AG08396 (cell line): ENCODE results near the gene IL17REL.
"Not testable (repeated sequence)": the region's sequence is repeated elsewhere in the genome, so short reads cannot be mapped to it uniquely, and the experiment has no call there.

ENCODE experiments used
- DNase-seq: peaks from one replicate; pipeline ENCODE4 v3.0.0; 2012; ENCODE audit warnings: low spot score, mixed read lengths

IL17REL gene

DNA sequence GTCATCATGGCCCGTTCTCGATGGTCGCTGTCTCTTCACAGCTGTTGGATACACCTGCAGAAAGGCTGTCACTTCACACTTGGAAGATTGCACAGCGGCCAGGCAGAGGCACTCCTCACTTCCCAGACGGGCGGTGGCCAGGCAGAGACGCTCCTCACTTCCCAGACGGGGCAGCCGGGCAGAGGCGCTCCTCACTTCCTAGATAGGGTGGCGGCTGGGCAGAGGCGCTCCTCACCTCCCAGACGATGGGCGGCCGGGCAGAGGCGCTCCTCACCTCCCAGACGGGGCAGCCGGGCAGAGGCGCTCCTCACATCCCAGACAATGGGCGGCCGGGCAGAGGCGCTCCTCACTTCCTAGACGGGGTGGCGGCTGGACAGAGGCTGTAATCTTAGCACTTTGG lies 22.7 kb downstream of the IL17REL start:
- DNase-seq: not testable (repeated sequence)

DNA sequence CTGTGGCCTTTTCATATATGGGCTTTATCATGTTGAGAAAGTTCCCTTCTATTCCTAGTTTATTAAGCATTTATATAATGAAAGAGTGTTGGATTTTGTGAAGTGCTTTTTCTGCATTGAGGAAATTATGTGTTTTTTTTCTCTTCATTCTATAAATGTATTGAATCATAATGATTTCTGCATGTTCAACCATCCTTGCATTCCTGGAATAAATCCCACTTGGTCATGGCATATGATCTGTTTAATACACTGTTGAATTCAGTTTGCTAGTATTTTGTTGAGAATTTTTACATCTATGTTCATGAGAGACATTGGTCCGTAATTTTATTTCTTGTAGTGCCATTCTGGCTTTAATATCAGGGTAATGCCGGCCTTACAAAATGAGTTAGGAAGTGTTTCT lies 26.2 kb downstream of the IL17REL start:
- no peak for DNase-seq

DNA sequence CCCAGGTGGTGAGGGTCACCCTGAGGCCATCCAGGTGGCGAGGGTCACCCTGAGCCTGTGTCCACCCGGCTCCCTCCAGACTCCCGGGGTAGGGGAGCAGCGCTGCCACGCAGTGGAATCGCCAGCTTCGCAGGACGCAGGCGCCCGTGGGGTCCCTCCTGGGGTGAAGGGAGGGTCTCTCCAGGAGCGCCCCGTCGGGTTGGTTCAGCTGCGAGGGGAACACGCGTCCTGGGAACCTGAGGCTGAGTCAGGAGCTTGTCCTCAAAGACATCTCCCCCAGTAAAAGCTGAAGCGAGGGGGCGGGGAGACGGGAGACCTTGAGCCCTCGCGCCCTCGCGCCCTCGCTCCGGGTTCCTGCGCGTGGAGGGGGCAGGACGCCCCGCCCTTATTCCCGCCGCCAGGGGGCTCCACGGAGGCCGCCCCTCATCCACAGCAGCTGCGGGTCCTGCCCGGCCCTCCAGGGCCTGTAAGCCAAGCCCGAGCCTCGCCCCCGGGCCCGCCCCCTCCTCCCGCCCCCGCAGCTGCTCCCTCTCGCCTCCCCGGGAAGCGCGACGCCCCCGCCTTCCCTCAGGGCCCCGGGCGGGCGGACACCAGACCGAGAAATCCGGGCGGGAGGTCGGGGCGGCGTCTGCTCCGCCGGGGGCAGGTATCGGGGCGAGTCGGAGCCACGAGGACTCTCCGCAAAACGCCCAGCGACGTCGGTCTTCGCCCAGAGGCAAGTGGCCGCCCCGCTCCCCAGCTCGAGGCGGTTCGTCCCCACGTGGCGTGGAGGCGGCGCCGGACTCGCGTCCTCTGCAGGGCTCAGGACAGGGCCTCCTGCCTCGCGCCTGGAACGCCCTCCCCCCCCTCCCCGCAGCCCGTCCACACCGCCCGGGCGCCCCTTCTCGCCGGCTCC lies 29.2 kb downstream of the IL17REL start:
- no peak for DNase-seq

DNA sequence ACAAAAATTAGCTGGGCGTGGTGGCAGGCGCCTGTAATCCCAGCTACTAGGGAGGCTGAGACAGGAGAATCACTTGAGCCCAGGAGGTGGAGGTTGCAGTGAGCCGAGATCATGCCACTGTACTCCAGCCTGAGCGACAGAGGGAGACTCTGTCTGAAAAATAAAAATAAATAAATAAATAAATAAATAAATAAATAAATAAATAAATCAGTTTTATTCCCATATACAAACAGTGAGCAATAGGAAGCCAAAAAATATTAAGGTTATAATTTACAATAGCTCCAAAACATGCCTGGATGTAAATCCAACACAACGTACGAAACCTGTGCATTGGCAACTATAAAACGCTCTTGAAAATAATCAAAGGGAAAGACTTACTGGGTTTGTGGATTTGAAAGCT lies 30.8 kb downstream of the IL17REL start:
- not testable (repeated sequence) for DNase-seq

DNA sequence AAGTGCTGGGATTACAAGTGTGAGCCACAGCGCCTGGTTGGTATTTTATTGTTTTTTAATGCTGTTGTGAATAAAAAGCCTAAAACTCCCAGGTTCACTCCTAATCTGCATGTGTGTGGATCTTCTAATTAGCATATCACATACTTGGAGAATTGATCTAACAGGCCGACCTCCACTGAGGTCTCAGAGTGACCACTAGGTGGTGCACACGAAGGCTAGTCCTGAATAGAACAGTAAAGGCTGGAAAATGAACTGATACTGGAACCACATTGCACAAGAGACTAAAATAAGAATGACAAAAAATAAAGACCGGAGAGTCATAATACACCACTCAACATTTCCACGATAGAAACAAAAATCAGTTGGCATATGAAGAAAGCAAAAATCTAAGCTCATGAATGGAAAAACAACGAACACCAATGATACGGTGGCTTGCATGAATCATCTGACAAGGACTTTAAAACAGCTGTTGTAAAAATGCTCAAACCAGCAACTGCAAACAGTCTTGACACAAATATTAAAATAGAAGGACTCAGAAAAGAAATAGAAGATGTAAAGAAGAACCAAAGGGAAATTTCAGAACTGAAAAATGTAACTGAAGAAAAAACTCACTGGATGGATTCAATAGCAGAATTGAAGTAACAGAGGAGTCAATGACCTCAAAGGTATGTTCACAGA lies 32.8 kb downstream of the IL17REL start:
- DNase-seq: peak; percentile 62

DNA sequence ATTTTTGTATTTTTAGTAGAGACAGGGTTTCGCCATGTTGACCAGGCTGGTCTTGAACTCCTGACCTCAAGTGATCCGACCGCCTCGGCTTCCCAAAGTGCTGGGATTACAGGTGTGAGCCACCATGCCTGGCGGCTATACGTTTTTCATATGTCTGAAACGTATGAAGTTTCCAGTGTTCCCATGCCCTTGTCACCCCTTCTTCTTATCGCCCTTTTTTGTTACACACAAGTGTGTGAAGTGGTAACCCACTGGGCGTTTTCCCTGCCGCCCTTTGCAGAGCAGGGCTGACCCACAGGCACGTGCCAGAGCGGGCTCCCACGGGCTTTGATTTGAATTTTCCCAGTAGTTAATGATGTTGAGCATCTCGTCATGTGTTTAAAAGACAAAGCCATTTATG lies 35.0 kb downstream of the IL17REL start:
- DNase-seq: no peak

DNA sequence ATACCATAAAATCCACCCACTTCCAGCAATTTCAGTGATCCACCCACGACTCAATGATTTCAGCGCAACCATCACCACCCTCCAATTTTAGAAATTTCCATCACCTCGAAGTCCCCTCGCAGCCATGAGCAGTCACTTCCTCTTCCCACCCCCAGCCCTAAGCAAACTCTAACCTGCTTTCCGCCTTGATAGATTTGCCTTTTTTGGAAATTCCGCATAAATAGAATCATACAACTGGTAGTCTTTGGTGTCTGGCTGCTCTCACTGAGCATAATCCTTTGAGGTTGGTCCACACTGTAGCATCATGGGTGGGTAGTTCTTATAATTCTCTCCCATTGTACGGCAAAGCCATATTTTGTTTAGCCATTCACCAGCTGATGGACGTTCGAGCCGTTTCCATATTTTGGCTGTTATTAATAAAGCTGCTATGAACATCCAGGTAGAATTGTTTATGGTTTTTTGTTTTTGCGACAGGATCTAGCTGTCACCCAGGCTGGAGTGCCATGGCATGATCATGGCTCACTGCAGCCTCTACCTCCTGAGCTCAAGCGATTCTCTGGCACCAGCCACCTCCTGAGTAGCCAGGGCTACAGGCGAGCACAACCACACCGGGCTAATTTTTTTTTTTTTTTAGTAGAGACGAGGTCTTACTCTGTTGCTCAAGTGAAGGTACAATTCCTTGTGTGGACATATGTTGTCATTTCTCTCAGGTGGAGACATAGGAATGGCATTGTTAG lies 36.0 kb downstream of the IL17REL start:
- no peak for DNase-seq

DNA sequence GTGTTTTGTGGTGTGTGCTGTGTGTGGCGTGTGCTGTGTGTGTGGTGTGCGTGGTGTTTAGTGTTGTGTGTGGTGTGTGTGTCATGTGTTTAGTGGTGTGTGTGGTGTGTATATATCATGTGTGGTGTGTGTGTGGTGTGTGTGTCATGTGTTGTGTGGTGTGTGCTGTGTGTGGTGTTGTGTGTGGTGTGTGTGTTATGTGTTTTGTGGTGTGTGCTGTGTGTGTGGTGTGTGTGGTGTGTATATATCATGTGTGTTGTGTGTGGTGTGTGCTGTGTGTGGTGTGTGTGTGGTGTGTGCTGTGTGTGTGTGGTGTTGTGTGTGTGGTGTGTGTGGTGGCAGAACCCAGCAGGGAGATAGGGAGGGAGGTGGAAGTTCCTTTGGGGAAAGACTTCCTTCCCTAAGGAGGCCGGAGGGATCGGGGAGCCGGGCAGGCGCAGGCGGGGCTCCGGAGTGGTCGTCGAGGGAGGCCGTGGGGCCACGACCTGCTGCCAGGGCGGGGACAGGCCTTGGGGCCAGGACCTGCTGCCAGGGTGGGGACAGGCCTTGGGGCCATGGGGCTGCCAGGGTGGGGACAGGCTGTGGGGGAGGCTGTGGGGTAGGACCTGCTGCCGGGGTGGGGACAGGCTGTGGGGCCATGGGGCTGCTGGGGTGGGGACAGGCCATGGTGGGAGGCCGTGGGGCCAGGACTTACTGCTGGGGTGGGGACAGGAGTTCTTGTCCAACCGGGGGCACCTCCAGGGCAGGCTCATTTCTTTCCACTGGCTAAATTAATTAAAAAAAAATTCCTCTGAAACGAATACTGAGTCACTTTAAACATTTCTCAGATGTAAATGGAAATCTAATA lies 36.8 kb downstream of the IL17REL start:
- DNase-seq: no peak

DNA sequence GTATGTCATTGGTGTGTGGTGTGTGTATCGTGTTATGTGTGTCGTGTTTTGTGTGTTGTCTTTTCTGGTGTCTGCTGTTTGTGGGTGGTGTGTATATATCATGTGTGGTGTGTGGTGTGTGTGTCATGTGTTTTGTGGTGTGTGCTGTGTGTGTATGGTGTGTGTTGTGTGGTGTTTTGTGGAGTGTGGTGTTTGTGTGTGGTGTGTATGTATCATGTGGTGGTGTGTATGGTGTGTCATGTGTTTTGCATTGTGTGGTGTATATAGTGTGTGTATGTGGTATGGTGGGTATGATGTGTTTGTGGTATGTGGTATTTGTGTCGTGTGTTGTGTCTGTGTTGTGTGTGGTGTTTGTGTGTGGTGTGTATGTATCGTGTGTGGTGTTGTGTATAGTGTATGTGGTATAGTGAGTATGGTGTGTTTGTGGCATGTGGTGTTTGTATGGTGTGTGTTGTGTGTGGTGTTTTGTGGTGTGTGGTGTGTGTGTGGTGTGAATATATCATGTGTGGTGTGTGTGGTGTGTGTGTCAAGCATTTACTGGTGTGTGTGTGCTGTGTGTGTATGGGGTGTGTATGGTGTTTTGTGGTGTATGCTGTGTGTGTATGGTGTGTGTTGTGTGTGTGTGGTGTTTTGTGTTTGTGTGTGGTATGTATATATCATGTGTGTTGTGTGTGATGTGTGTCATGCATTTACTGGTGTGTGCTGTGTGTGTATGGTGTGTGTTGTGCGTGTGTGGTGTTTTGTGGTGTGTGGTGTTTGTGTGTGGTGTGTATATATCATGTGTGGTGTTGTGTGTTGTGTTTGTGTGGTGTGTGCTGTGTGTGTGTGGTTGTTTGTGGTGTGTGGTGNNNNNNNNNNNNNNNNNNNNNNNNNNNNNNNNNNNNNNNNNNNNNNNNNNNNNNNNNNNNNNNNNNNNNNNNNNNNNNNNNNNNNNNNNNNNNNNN lies 39.3 kb downstream of the IL17REL start:
- no peak for DNase-seq

DNA sequence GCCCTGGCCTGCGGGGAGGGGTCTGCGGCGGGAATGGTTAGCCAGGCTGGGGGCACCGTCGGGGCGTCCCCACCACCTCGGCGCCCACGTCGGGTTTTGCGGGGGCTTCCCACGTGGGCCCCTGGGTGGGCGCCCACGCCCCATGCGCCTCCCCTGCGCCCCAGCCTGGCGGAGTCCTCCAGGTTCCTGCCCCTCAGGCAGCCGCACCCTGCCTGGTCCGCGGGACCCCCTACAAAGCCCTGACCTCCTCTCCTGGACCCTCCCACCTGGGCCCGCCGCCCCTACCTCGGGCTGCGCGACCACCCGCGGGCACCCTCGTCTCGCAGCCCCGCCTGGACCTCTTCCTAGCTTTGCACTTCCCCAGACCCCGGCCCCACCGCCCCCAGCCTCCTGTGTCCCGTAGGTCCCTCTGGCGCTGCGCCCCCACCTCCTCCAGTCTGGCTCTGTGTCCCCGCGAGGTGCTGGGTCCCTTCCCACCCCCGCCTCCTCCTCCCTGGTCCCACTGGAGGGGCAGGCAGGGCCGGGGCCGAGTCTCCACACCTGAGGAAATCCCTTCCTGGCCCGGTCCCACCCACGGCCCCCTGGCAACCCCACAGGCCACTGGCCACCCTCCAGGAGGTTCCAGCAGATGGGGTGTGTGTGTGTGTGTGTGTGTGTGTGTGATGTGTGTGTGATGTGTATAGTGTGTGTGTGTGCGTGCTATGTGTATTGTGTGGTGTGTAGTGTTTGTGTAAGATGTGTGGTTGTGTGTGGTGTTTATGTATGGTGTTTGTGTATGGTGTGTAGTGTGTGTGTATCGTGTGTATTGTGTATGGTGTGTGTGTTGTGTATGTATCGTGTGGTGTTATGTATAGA lies 40.2 kb downstream of the IL17REL start:
- DNase-seq: no peak

DNA sequence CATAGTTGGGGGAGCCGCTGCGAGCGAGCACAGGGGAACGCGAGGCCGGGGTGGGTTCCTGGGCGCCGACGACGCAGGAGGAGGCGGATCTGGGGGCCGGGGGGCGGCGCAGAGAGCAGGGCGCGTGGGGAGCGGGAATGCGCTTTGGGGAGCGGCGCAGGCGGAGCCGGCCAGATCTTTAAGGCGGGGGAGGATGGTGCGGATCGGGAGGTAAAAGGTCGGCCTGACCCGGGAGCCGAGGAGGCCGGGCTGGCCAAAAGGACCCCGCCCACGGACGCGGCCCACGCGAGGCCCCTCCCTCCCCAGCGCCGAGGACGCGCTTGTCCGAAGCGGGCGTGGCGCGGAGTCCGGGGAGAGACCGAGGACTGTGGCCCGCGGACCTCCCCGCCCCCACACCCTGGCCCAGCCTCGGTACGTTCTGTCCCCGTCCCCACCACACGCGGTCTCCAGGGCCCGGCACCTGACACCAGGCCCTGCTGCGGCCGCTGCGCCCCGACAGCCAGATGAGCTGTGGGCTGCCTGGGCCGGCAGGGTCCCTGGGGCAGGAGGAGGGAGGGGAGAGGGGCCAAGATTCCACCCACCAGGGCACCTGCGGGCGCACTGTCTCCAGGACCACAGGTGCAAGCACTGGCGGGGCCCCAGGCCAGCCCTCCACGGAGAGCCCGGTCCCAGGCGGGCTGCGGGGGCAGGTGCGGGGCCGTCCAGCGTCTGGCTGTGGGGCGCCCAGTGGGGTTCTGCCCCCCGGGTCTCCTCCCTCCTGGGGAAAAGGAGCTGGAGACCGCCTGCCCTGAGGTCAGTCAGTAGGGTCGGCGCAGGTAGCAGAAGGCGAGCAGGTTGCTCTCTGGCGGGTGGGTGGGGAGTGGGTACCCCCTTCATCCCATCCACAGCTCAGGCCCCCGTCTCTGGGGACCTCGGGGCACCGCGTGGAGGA lies 41.1 kb downstream of the IL17REL start:
- DNase-seq: peak; percentile 86

DNA sequence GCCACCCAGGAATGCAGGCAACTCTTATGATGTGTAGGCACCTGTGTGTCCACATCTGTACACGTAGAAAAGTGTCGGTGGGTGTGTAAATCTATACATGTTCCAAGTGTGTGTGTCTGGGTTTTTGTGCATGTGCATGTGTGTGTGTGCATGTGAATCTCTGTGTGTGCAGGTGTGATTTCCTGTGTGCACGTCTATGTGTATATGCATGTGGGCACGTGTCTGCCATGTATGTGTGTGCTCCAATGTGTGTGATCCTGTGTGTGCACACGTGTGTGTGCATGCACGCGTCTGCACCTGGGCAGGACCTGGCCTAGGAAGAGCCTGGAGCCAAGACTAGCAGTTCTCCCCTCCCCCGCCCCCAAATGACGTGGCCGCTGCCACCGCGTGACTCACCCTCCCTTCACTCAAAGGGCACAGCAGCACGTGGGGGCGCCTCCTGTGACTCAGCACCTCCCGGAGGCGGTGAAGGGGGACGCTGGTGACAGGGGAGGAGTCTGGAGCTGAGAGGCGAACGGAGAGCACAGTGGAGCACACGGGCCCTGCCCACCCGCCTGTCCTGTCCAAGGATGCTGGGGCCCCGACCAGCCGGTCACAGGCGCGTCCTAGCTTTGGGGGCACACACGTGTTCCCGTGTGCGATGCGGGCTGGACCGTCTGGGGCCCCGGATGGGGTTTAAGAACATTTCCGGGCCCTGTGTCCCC lies 41.9 kb downstream of the IL17REL start:
- DNase-seq: peak; percentile 97

DNA sequence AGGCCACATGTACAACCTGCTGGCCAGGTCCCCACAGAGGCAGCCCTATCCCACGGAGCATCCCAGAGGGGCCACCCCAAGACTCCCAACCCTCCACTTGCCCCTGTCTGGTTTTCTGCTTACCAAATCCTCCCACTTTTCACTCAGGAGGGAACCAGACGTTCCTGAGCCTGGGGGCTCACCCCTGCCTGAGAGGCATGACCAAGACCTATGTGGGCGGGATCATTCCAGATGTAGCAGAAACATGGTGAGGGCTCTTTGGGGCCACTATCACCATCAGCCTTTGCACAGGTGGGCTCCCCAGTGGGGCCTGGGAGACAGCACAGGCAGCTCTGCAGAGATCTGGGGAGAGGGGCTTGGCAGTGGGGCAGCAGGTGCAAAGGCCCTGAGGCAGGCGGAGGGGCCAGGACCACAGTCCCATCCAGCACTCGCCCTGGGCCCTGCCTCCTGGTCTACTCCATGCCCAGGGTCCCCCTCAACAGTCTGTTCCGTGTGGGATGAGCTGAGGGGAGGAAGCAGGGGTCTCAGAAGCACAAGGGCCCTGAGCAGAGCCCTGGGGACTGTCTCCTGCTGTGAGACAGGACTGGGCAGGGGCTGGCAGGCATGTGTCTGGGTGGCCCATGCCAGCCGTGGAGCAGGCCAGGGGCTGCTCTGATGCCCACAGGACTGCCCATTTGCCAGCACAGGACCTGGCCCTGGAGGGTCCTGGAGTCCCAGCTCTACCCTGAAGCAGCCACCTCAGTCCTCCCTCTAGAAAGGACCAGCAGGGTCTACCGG lies 42.6 kb downstream of the IL17REL start:
- DNase-seq: no peak

DNA sequence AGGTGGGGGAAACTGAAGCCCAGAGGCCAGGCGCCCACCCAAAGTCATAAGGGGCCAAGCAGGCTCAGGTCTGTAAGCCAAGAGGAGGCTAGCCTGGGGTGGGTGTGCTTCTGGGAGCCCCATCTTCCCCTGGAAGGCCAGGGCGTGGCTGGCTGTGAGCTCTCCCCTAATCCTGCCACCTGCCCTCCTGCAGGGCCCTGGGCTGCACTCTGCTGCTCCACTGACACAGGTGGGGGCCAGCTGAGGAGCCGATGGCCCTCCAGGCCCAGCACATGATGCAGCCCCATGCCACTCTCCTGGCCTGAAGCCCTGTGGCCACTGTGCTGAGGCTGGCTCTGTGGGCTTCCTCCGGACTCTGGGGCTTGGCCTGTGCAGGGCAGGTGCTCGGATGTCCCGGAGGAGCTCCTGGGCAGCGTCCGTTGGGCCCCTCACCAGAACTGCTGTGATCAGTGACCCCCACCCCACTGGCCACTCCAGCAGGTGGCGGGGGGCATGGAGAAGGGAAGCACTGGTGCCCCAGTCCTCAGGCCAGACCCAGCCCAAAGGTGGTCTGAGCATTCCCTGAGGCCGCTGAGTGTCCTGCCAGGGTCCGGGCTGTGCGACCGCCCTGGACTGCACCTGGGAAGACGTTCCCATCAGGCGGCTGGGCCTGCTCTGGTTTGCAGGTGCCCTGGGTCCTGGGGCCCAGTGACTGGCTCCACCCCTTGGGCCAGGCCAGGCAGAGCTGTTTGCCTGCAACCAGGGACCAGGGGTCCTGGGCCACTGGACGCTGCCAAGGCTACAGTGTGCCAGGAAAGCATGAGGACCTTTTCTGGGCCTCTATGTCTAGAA lies 43.5 kb downstream of the IL17REL start:
- DNase-seq: no peak

DNA sequence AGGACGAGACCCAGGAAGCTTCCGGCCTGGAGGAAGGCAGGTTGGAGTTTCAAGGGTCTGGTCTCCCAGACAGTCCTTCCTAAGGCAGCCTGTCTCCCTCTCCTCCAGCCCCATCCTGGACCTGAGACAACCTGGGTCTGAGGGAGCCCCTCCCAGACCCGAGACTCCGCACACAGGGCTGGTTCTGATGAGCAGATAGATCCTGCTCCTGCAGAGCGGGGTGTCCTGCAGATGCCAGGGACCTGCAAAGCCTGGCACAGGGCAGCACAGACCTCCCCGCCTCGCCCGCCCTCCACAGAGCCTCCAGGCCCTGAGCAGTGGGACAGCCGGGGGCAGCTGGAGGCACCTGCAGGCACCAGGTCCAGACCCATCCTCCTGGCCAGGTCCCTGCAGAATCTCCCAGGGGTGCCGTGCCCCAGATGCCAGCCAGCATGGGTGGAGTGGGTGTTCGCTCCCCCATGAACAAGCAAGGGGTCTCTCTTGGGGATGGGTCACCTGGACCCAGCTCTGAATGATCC lies 44.2 kb downstream of the IL17REL start:
- DNase-seq: no peak

DNA sequence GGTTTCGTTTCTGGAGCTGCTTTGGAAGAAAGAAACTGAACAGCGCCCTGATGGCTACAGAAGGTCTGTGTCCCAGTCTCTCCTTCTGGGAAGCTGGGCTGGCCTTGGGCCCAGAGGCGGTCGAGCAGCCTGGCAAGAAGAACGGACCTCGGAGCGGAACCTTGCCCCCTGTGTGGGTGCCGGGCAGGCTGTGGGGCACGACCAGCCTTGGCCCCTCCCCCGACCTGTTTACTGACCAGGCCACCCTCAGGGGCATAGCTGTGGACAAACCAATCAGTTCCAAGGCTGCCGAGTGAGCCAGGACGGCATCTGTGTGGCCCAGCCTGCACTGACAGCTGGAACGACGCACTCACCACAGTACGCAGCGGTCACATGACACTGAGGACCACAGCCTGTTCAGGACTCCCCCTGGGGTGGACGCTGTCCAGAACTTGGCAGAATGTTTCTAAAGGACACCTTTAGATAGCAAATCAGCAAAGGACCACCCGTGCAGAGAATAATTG lies 44.8 kb downstream of the IL17REL start:
- DNase-seq: no peak
